ENCODE results near the gene PBX1. TPM values are rescaled to one million over a fixed set of nuclear protein-coding genes. Genes with fewer than 3 reads are reported as not detected.

PBX1 gene
- total RNA-seq, 2 donors from 2014 or later = 50.5 to 53.1 TPM

DNA sequence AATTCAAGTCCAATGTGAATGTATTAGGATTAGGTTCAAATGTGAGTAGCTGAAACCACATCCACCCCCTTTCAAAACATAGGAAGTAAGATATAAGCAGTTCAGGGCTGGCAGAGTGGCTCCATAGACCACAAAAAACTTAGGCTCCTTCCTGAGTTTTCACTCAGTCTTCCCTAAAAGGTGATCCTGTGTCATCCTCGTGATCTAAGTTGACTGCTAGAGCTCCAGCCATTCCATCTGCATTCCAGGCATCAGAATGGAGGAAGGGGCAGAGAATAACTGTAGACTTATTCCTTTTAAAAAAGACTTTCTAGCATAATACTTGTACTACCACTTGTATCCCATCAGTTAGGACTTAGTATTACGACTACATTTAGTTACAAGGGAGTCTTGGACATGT lies 204.1 kb downstream of the PBX1 start:
- Histone ChIP-seq H3K4me3 (no peak overlapping the region), H3K27ac (no peak overlapping the region), H3K36me3 (no peaks in the 10 kb centered on the region), H3K9me3 (no peaks in the 10 kb centered on the region), H3K4me1 (ENCODE audit: control insufficient read depth in 1 of 2, low read depth in 2 of 2) (peaks cover 12 to 69% of the 10 kb centered on the region in 2 donors), H3K27me3 (replicated peaks; ENCODE audit: insufficient read depth) (no peaks in the 10 kb centered on the region)
- TF ChIP-seq, protein P1, sequence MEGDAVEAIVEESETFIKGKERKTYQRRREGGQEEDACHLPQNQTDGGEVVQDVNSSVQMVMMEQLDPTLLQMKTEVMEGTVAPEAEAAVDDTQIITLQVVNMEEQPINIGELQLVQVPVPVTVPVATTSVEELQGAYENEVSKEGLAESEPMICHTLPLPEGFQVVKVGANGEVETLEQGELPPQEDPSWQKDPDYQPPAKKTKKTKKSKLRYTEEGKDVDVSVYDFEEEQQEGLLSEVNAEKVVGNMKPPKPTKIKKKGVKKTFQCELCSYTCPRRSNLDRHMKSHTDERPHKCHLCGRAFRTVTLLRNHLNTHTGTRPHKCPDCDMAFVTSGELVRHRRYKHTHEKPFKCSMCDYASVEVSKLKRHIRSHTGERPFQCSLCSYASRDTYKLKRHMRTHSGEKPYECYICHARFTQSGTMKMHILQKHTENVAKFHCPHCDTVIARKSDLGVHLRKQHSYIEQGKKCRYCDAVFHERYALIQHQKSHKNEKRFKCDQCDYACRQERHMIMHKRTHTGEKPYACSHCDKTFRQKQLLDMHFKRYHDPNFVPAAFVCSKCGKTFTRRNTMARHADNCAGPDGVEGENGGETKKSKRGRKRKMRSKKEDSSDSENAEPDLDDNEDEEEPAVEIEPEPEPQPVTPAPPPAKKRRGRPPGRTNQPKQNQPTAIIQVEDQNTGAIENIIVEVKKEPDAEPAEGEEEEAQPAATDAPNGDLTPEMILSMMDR (IDR thresholded peaks at IDR 0.05) = no peak
- ATAC-seq (ENCODE audit: insufficient number of reproducible peaks, low FRiP score, low read depth) (no peak), DNase-seq (ENCODE audit: low spot score) (no peak)

DNA sequence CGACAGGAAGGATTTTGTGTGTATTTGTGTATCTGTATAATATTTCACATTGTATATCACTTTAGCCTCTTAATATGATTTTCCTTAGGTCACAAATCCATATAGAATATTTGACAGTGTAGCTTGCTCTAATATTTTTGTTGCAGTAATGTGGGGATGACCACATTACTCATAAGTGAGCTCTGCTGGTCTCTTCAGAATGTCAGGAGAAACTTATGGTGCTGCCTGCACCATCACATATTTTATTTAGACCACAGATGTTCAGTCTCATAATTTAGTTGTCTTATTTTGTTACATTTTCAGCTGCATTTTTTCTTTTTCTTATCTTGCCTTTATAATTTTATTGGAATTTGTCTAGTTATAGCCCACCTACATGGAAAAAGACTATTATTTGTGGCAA lies 205.3 kb downstream of the PBX1 start:
- no peak for ATAC-seq (ENCODE audit: insufficient number of reproducible peaks, low FRiP score, low read depth)
- no peak overlapping the region for H3K4me3 ChIP-seq
- TF ChIP-seq, protein P1 (IDR thresholded peaks at IDR 0.05) = no peak
- peaks cover 15 to 67% of the 10 kb centered on the region in 2 donors for H3K4me1 ChIP-seq (ENCODE audit: control insufficient read depth in 1 of 2, low read depth in 2 of 2)
- no peaks in the 10 kb centered on the region for H3K27me3 ChIP-seq (replicated peaks; ENCODE audit: insufficient read depth)
- DNase-seq (ENCODE audit: low spot score) = no peak
- no peaks in the 10 kb centered on the region for H3K9me3 ChIP-seq
- no peak overlapping the region for H3K27ac ChIP-seq
- H3K36me3 ChIP-seq = no peaks in the 10 kb centered on the region

DNA sequence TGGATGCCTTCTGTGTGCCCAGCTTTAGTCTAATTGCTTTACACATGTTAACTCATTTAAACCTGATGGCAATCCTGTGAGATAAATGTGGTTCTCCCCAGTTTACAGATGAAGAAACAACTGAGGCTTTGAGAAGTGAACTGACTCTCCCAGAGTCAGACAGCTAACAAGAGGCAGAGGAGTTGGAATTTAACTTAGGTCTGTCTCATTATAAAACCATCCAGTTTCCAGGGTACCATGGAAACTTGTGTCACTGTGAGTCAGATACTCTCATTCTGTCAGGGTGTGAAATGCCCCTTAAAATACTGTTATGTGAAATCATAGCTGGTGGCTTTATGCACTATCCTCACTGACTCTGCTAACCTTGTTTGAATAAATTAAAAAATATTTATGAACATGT lies 206.6 kb downstream of the PBX1 start:
- Histone ChIP-seq H3K27ac (peak overlapping the region; percentile 2 to 3), H3K4me3 (no peak overlapping the region), H3K27me3 (replicated peaks; ENCODE audit: insufficient read depth) (no peaks in the 10 kb centered on the region), H3K36me3 (no peaks in the 10 kb centered on the region), H3K9me3 (no peaks in the 10 kb centered on the region), H3K4me1 (ENCODE audit: control insufficient read depth in 1 of 2, low read depth in 2 of 2) (peaks cover 15 to 59% of the 10 kb centered on the region in 2 donors)
- peak; percentile 36 for ATAC-seq (ENCODE audit: insufficient number of reproducible peaks, low FRiP score, low read depth)
- TF ChIP-seq, protein P1 (IDR thresholded peaks at IDR 0.05) = no peak
- no peak for DNase-seq (ENCODE audit: low spot score)

DNA sequence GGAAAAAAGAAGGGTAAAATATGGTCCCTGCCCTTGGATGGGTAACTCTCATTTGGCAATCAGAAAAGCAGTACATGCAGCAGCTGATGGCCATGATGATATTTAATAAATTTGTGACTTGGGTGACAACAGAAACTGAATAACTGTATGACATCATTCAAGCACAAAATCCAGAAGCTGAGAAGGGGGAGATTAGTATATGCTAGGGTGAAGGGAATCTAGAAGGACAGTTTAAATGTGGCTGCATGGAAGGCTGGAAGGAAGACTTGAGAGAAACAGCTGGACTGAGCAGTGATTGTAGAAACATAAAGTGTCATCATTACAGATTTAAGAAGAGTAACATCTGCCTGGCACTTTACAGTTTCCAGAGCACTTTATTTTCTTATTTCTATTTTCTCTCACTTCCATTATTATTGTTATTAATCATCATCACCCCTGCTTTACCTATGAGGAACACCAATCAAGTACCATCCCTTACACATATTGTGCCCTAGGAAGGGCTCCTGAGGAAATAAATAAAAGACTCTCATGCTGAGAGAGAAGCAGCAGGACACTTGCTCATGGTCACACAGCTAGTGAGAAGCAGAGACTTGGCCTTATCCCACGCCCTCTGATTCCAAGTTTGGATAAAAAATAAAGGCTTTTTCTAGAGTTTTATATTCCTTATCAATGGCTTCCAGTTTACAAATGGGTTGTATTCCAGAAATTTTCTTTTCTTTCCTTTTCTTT lies 207.2 kb downstream of the PBX1 start:
- peaks cover 19 to 59% of the 10 kb centered on the region in 2 donors for H3K4me1 ChIP-seq (ENCODE audit: control insufficient read depth in 1 of 2, low read depth in 2 of 2)

DNA sequence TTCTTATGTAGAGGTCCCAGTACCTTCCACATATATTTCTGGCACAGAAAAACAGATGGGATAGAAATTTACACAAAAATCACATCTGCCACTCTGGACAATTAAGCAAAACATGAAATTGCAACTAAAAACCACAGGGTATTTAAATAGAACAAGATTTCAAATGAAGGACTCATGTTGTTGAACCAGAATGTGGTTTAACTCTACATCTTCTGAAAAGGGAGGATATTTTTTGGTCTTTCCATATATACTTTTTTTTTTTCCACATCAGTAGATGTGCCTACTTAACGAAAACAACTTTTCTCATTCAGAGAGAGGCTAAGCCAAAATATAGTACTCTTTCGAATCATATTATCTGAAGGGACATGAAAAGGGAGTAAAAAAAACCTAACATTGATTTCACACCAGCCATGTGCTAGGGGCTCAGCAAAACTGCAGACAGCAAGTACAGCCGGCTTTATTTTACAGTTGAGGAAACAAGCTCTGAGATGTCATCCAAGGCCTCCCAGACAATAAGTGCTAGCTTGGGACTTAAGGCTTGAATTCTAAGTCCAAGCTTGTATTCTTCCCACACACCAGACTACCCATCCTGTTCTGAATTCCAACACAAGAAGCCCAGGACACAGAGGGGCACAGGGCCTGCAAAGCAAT lies 208.9 kb downstream of the PBX1 start:
- no peaks in the 10 kb centered on the region for H3K36me3 ChIP-seq
- no peak for DNase-seq (ENCODE audit: low spot score)
- H3K4me1 ChIP-seq (ENCODE audit: control insufficient read depth in 1 of 2, low read depth in 2 of 2) = peaks cover 33 to 75% of the 10 kb centered on the region in 2 donors
- no peak for ATAC-seq (ENCODE audit: insufficient number of reproducible peaks, low FRiP score, low read depth)
- no peaks in the 10 kb centered on the region for H3K27me3 ChIP-seq (replicated peaks; ENCODE audit: insufficient read depth)
- no peak overlapping the region for H3K4me3 ChIP-seq
- TF ChIP-seq, protein P1 (IDR thresholded peaks at IDR 0.05) = no peak
- no peaks in the 10 kb centered on the region for H3K9me3 ChIP-seq
- H3K27ac ChIP-seq = peak overlapping the region; percentile 54 to 69

More for the DNA sequence above, 207.2 kb downstream of the PBX1 start:
- Histone ChIP-seq H3K4me3 (no peak overlapping the region), H3K9me3 (no peaks in the 10 kb centered on the region), H3K36me3 (no peaks in the 10 kb centered on the region), H3K27me3 (replicated peaks; ENCODE audit: insufficient read depth) (no peaks in the 10 kb centered on the region), H3K27ac (no peak overlapping the region)
- ATAC-seq (ENCODE audit: insufficient number of reproducible peaks, low FRiP score, low read depth) (peak; percentile 9), DNase-seq (ENCODE audit: low spot score) (no peak)
- TF ChIP-seq, protein P1 (IDR thresholded peaks at IDR 0.05) = no peak
